ENCODE results near the gene KRTAP25-1. TPM values are rescaled to one million over a fixed set of nuclear protein-coding genes. Genes with fewer than 3 reads are reported as not detected.

Gene KRTAP25-1
- total and polyA plus RNA-seq, 4 donors, result not detected

- intact Hi-C loops (cut with DNase I), result no loop called here
- Histone ChIP-seq H3K4me1 (ENCODE audit: control insufficient read depth in 1 of 2, insufficient read depth in 2 of 2, low read length in 2 of 2) (no peaks in the 10 kb centered on the region), H3K27me3 (ENCODE audit: control insufficient read depth in 1 of 2, insufficient read depth in 2 of 2, low read length in 1 of 2) (no peaks in the 10 kb centered on the region), H3K4me3 (ENCODE audit: low read length in 2 of 2) (no peak within 1 kb of the TSS), H3K36me3 (ENCODE audit: control insufficient read depth in 1 of 2, insufficient read depth in 2 of 2, low read length in 1 of 2) (no peaks in the 10 kb centered on the region), H3K27ac (ENCODE audit: low read depth in 1 of 2, low read length in 2 of 2) (no peak within 1 kb of the TSS), H3K9me3 (ENCODE audit: control insufficient read depth, low read length) (no peaks in the 10 kb centered on the region)
- WGBS, 2 donors, result 48 to 55% methylated on average over 2 of the region's 2 CpGs
- DNase-seq (no peak), ATAC-seq (ENCODE audit: low FRiP score) (no peak)
These were observed 30.9 kb upstream of the KRTAP25-1 start, which contains the start of gene KRTAP26-1 for GRCh38 chr21:30320215-30320614. TSS of gene KRTAP26-1 (minus strand) at chr21:30320315. CDS start at chr21:30320035, 280 bp downstream.

- intact Hi-C loops (cut with DNase I), result no loop called here
- ATAC-seq (ENCODE audit: low FRiP score), result no peak
- Histone ChIP-seq H3K4me3 (ENCODE audit: low read length in 2 of 2) (no peak overlapping the region), H3K27me3 (ENCODE audit: control insufficient read depth in 1 of 2, insufficient read depth in 2 of 2, low read length in 1 of 2) (no peaks in the 10 kb centered on the region), H3K36me3 (ENCODE audit: control insufficient read depth in 1 of 2, insufficient read depth in 2 of 2, low read length in 1 of 2) (no peaks in the 10 kb centered on the region), H3K4me1 (ENCODE audit: control insufficient read depth in 1 of 2, insufficient read depth in 2 of 2, low read length in 2 of 2) (no peaks in the 10 kb centered on the region), H3K9me3 (ENCODE audit: control insufficient read depth, low read length) (no peaks in the 10 kb centered on the region), H3K27ac (ENCODE audit: low read depth in 1 of 2, low read length in 2 of 2) (no peak overlapping the region)
- 95 to 96% methylated on average over 2 of the region's 2 CpGs for WGBS, 2 donors
- no peak for DNase-seq
These were observed 26.4 kb upstream of the KRTAP25-1 start for GRCh38 chr21:30315701-30316100.

- ATAC-seq (ENCODE audit: low FRiP score), result no peak
- Histone ChIP-seq H3K4me1 (ENCODE audit: control insufficient read depth in 1 of 2, insufficient read depth in 2 of 2, low read length in 2 of 2) (no peaks in the 10 kb centered on the region), H3K36me3 (ENCODE audit: control insufficient read depth in 1 of 2, insufficient read depth in 2 of 2, low read length in 1 of 2) (no peaks in the 10 kb centered on the region), H3K27me3 (ENCODE audit: control insufficient read depth in 1 of 2, insufficient read depth in 2 of 2, low read length in 1 of 2) (no peaks in the 10 kb centered on the region), H3K9me3 (ENCODE audit: control insufficient read depth, low read length) (no peaks in the 10 kb centered on the region), H3K27ac (ENCODE audit: low read depth in 1 of 2, low read length in 2 of 2) (no peak overlapping the region), H3K4me3 (ENCODE audit: low read length in 2 of 2) (no peak overlapping the region)
- no peak for DNase-seq
- intact Hi-C loops (cut with DNase I), result no loop called here
- WGBS, 2 donors, result 2 to 12% methylated on average over 2 of the region's 2 CpGs
These were observed 17.6 kb upstream of the KRTAP25-1 start for GRCh38 chr21:30306884-30307283.

GRCh38 chr21:30305136-30305535, 15.8 kb upstream of the KRTAP25-1 start:
- Histone ChIP-seq H3K27me3 (ENCODE audit: control insufficient read depth in 1 of 2, insufficient read depth in 2 of 2, low read length in 1 of 2) (no peaks in the 10 kb centered on the region), H3K4me3 (ENCODE audit: low read length in 2 of 2) (no peak overlapping the region), H3K9me3 (ENCODE audit: control insufficient read depth, low read length) (no peaks in the 10 kb centered on the region), H3K4me1 (ENCODE audit: control insufficient read depth in 1 of 2, insufficient read depth in 2 of 2, low read length in 2 of 2) (no peaks in the 10 kb centered on the region), H3K27ac (ENCODE audit: low read depth in 1 of 2, low read length in 2 of 2) (no peak overlapping the region), H3K36me3 (ENCODE audit: control insufficient read depth in 1 of 2, insufficient read depth in 2 of 2, low read length in 1 of 2) (no peaks in the 10 kb centered on the region)
- intact Hi-C loops (cut with DNase I), result no loop called here
- WGBS, 2 donors, result 68 to 77% methylated on average over 1 of the region's 1 CpG
- ATAC-seq (ENCODE audit: low FRiP score), result no peak
- DNase-seq, result no peak

GRCh38 chr21:30282850-30283249, 6.5 kb downstream of the KRTAP25-1 start, which contains the start of gene KRTAP24-1:
TSS of gene KRTAP24-1 (minus strand) at chr21:30282950. CDS start at chr21:30282932, 18 bp downstream.
- DNase-seq, result no peak

GRCh38 chr21:30271611-30272010, 17.7 kb downstream of the KRTAP25-1 start:
- intact Hi-C loops (cut with DNase I), result no loop called here
- Histone ChIP-seq H3K27ac (ENCODE audit: low read depth in 1 of 2, low read length in 2 of 2) (no peak overlapping the region), H3K9me3 (ENCODE audit: control insufficient read depth, low read length) (peaks cover 1% of the 10 kb centered on the region), H3K4me1 (ENCODE audit: control insufficient read depth in 1 of 2, insufficient read depth in 2 of 2, low read length in 2 of 2) (peaks cover 0 to 2% of the 10 kb centered on the region in 2 donors), H3K36me3 (ENCODE audit: control insufficient read depth in 1 of 2, insufficient read depth in 2 of 2, low read length in 1 of 2) (no peaks in the 10 kb centered on the region), H3K4me3 (ENCODE audit: low read length in 2 of 2) (no peak overlapping the region), H3K27me3 (ENCODE audit: control insufficient read depth in 1 of 2, insufficient read depth in 2 of 2, low read length in 1 of 2) (no peaks in the 10 kb centered on the region)
- ATAC-seq (ENCODE audit: low FRiP score) (no peak), DNase-seq (no peak)
- 83 to 85% methylated on average over 1 of the region's 1 CpG for WGBS, 2 donors

More at GRCh38 chr21:30282850-30283249, 6.5 kb downstream of the KRTAP25-1 start, which contains the start of gene KRTAP24-1:
- intact Hi-C loops (cut with DNase I), result no loop called here
- Histone ChIP-seq H3K36me3 (ENCODE audit: control insufficient read depth in 1 of 2, insufficient read depth in 2 of 2, low read length in 1 of 2) (no peaks in the 10 kb centered on the region), H3K9me3 (ENCODE audit: control insufficient read depth, low read length) (no peaks in the 10 kb centered on the region), H3K27ac (ENCODE audit: low read depth in 1 of 2, low read length in 2 of 2) (no peak within 1 kb of the TSS), H3K4me3 (ENCODE audit: low read length in 2 of 2) (no peak within 1 kb of the TSS), H3K27me3 (ENCODE audit: control insufficient read depth in 1 of 2, insufficient read depth in 2 of 2, low read length in 1 of 2) (no peaks in the 10 kb centered on the region), H3K4me1 (ENCODE audit: control insufficient read depth in 1 of 2, insufficient read depth in 2 of 2, low read length in 2 of 2) (no peaks in the 10 kb centered on the region)
- no peak for ATAC-seq (ENCODE audit: low FRiP score)
- 69 to 82% methylated on average over 3 of the region's 3 CpGs for WGBS, 2 donors

GRCh38 chr21:30271156-30271555, 18.2 kb downstream of the KRTAP25-1 start:
- intact Hi-C loops (cut with DNase I), result no loop called here
- H3K27ac ChIP-seq (ENCODE audit: low read depth in 1 of 2, low read length in 2 of 2), result no peak overlapping the region
- 68 to 81% methylated on average over 5 of the region's 5 CpGs for WGBS, 2 donors
- peaks cover 1% of the 10 kb centered on the region for H3K9me3 ChIP-seq (ENCODE audit: control insufficient read depth, low read length)
- no peaks in the 10 kb centered on the region for H3K36me3 ChIP-seq (ENCODE audit: control insufficient read depth in 1 of 2, insufficient read depth in 2 of 2, low read length in 1 of 2)
- no peak for DNase-seq
- H3K27me3 ChIP-seq (ENCODE audit: control insufficient read depth in 1 of 2, insufficient read depth in 2 of 2, low read length in 1 of 2), result no peaks in the 10 kb centered on the region
- H3K4me3 ChIP-seq (ENCODE audit: low read length in 2 of 2), result no peak overlapping the region
- peaks cover 0 to 2% of the 10 kb centered on the region in 2 donors for H3K4me1 ChIP-seq (ENCODE audit: control insufficient read depth in 1 of 2, insufficient read depth in 2 of 2, low read length in 2 of 2)
- no peak for ATAC-seq (ENCODE audit: low FRiP score)

- H3K9me3 ChIP-seq (ENCODE audit: control insufficient read depth, low read length), result peaks cover 3% of the 10 kb centered on the region
- no peak overlapping the region for H3K27ac ChIP-seq (ENCODE audit: low read depth in 1 of 2, low read length in 2 of 2)
- WGBS, 2 donors, result 80 to 87% methylated on average over 3 of the region's 3 CpGs
- H3K27me3 ChIP-seq (ENCODE audit: control insufficient read depth in 1 of 2, insufficient read depth in 2 of 2, low read length in 1 of 2), result no peaks in the 10 kb centered on the region
- H3K36me3 ChIP-seq (ENCODE audit: control insufficient read depth in 1 of 2, insufficient read depth in 2 of 2, low read length in 1 of 2), result no peaks in the 10 kb centered on the region
- peaks cover 0 to 2% of the 10 kb centered on the region in 2 donors for H3K4me1 ChIP-seq (ENCODE audit: control insufficient read depth in 1 of 2, insufficient read depth in 2 of 2, low read length in 2 of 2)
- H3K4me3 ChIP-seq (ENCODE audit: low read length in 2 of 2), result no peak overlapping the region
- no peak for ATAC-seq (ENCODE audit: low FRiP score)
- DNase-seq, result no peak
- intact Hi-C loops (cut with DNase I), result no loop called here
These were observed 19.3 kb downstream of the KRTAP25-1 start for GRCh38 chr21:30269803-30270530.

GRCh38 chr21:30268608-30269197, 20.6 kb downstream of the KRTAP25-1 start:
- intact Hi-C loops (cut with DNase I), result no loop called here
- Histone ChIP-seq H3K27me3 (ENCODE audit: control insufficient read depth in 1 of 2, insufficient read depth in 2 of 2, low read length in 1 of 2) (no peaks in the 10 kb centered on the region), H3K4me3 (ENCODE audit: low read length in 2 of 2) (no peak overlapping the region), H3K27ac (ENCODE audit: low read depth in 1 of 2, low read length in 2 of 2) (no peak overlapping the region), H3K9me3 (ENCODE audit: control insufficient read depth, low read length) (peaks cover 3% of the 10 kb centered on the region), H3K36me3 (ENCODE audit: control insufficient read depth in 1 of 2, insufficient read depth in 2 of 2, low read length in 1 of 2) (no peaks in the 10 kb centered on the region), H3K4me1 (ENCODE audit: control insufficient read depth in 1 of 2, insufficient read depth in 2 of 2, low read length in 2 of 2) (peaks cover 0 to 2% of the 10 kb centered on the region in 2 donors)
- DNase-seq (no peak), ATAC-seq (ENCODE audit: low FRiP score) (peak; percentile 33)
- WGBS, 2 donors, result 75 to 79% methylated on average over 5 of the region's 5 CpGs
